ENCODE measurements around the gene NAP1L5.

DNA sequence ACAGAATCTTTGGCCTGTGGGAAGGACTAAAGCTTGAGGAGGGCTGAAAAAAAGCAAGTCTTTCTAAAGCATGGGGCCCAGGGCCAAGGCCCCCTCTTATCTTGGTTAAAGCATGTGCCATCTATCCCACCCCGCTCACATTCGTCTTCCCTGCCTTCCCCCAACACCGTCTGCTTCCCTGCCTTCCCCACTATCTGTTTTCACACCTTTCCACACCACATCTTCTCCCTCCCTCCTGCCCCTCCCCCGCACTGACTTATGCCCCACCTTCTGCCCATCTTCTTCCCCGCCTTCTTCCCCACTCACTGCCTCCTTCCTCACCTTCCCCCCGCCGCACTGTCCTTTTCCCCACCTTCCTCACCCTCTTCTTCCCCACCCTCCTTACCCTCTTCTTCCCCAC is 890 bp upstream of the NAP1L5 start:
- TF ChIP-seq, protein P1, sequence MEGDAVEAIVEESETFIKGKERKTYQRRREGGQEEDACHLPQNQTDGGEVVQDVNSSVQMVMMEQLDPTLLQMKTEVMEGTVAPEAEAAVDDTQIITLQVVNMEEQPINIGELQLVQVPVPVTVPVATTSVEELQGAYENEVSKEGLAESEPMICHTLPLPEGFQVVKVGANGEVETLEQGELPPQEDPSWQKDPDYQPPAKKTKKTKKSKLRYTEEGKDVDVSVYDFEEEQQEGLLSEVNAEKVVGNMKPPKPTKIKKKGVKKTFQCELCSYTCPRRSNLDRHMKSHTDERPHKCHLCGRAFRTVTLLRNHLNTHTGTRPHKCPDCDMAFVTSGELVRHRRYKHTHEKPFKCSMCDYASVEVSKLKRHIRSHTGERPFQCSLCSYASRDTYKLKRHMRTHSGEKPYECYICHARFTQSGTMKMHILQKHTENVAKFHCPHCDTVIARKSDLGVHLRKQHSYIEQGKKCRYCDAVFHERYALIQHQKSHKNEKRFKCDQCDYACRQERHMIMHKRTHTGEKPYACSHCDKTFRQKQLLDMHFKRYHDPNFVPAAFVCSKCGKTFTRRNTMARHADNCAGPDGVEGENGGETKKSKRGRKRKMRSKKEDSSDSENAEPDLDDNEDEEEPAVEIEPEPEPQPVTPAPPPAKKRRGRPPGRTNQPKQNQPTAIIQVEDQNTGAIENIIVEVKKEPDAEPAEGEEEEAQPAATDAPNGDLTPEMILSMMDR (IDR thresholded peaks at IDR 0.05), result no peak
- no peak for TF ChIP-seq POLR2A (IDR thresholded peaks at IDR 0.05)
